HFF-Myc (cell line): ENCODE measurements around the gene NSL1.
"Not testable (repeated sequence)": the region's sequence is repeated elsewhere in the genome, so short reads cannot be mapped to it uniquely, and the experiment has no call there.

Experiments
- DNase-seq: peaks from one replicate; pipeline ENCODE4 v3.0.0-alpha.2; 2011; ENCODE audit warnings: low read depth; ENCODE audit errors: extremely low read depth
- H3K4me3 ChIP-seq: replicated peaks from 2 replicates; pipeline ENCODE4 v1.5.1; 2011; ENCODE audit warnings: low read depth, mild to moderate bottlenecking, control low read depth, low read length
- TF ChIP-seq, protein P1 (sequence below): IDR thresholded peaks from 2 replicates; pipeline ENCODE4 v1.5.1; 2012; ENCODE audit warnings: mild to moderate bottlenecking, low read depth, low read length, control low read depth; ENCODE audit errors: missing control alignments

The NSL1 gene

DNA sequence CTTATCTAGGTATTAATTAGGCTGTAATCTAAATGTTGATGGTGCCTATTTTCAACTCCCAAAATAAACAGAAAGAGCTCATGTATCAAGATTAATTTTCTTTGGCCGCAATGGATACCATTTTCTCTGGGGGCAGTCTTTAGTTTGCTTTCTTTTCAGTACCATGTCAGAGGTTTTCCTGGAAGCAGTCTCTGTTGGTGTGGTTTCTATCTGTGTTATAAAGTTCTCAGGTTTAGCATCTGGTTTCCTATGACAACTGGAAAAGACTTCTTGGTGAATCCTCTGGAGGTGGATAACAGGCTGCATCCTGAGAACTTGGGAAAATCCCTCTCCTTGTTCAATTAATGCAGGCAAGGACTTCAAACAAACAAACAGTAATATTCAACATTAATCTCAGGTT is 53.2 kb downstream of the NSL1 start:
- DNase-seq: no peak
- TF ChIP-seq, protein P1, sequence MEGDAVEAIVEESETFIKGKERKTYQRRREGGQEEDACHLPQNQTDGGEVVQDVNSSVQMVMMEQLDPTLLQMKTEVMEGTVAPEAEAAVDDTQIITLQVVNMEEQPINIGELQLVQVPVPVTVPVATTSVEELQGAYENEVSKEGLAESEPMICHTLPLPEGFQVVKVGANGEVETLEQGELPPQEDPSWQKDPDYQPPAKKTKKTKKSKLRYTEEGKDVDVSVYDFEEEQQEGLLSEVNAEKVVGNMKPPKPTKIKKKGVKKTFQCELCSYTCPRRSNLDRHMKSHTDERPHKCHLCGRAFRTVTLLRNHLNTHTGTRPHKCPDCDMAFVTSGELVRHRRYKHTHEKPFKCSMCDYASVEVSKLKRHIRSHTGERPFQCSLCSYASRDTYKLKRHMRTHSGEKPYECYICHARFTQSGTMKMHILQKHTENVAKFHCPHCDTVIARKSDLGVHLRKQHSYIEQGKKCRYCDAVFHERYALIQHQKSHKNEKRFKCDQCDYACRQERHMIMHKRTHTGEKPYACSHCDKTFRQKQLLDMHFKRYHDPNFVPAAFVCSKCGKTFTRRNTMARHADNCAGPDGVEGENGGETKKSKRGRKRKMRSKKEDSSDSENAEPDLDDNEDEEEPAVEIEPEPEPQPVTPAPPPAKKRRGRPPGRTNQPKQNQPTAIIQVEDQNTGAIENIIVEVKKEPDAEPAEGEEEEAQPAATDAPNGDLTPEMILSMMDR: no peak
- H3K4me3 ChIP-seq: no peak overlapping the region

DNA sequence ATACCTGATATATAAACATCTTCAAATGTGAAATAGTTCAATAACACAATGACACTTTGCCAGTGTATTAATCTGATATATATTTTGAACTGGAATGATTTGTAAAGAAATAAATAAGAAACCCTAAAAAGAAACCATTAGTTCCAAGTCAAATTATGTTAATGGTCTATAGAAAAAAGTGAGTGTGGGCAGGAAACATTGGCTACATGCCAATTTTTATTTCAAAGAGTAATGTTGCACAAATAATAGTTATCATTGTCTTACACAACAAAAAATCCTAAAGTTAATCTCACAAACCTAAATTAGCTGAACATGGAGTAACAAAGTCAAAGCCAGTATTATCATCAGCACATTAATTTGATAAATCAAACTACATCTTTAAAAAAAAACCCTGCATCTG is 54.0 kb downstream of the NSL1 start:
- no peak for DNase-seq
- H3K4me3 ChIP-seq: no peak overlapping the region
- TF ChIP-seq, protein P1: no peak

DNA sequence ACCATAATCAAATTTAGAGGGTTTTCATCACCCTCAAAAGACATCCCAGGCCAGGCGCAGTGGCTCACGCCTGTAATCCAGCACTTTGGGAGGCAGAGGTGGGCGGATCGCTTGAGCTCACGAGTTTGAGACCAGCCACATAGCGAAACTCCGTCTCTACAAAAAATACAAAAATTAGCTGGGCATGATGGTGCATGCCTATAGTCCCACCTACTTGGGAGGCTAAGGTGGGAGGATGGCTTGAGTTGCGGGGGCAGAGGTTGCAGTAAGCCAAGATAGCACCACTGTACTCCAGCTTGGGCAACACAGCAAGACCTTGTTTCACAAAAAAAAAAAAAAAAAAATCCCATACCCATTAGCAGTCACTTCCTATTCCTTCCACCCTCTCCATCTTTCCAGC is 58.5 kb downstream of the NSL1 start:
- TF ChIP-seq, protein P1: no peak

DNA sequence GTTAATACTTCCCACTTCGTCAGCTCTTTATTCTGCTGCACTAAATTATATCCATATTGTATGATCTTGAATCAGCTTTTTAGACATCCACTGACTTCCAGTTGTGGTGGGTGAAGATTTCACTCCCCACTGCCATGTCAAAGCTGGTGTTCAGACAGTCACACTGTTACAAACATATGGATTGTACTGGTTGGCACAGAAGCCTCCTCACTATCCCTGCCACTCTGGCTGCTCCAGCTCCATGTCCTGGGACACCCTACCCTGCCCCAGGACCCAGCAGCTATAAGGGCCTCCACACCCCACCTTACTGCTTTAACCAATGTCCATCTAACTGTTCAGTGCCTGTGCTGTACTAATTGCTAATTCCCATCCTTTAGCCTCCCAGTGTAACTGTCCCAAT is 59.9 kb downstream of the NSL1 start:
- TF ChIP-seq, protein P1: no peak
- no peak overlapping the region for H3K4me3 ChIP-seq
- no peak for DNase-seq

More for the DNA sequence above, 58.5 kb downstream of the NSL1 start:
- DNase-seq: no peak
- no peak overlapping the region for H3K4me3 ChIP-seq

DNA sequence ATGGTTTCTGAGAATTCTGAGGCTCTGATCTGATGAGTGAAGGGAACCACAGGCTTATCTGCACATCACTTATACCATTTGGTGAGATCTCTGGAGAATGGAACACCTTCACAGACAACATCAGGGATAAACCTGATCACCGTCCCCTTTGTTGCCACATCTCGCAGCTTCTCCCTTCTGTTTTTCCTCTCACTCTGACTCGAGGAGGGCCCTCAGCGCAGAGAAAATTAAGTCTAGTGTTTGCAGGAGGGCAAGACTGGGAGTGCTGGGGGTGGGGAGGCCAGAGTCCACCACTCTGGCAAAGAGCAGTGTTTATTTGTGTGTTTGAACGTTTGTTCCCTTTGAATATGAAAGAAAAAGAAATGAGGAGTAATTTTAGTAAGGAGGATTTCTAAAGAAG is 63.0 kb downstream of the NSL1 start:
- DNase-seq: no peak
- TF ChIP-seq, protein P1: no peak
- H3K4me3 ChIP-seq: no peak overlapping the region

DNA sequence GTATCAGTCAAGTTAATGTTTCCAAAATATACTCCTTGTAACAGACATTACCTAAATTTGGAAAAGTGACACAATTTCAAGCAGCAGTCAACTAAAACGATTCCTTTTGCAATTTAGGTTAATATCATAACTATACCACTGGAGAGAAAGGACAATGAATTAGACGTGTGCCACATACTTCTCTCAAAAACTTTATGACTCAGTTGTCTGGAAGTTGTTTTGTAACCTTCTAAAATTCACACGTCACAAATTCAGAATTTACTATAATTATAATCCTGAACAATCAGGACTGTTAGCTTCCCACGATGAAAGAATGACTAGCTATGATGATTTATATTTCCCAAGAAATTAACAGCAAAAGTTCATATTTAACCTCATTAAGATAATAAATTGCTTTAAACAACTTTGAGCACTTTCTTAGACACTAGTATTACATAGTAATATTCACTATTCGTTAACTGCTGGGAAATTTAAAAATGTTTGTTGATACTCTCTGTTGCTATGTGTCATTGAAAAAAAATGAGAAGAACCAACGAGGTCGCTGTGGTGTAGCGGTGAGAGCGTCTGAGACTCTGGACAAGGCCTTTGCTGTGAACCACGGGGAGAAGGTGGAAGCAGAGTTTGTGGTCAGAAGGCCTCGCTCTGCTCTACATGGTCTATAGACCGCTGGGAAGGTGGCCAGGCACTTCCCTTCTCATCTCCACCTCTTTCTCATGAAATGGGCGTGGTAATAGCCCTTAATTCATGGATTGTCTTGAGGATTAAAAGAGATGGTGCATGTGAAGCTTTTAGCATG is 64.0 kb downstream of the NSL1 start:
- no peak overlapping the region for H3K4me3 ChIP-seq
- TF ChIP-seq, protein P1: no peak
- no peak for DNase-seq

DNA sequence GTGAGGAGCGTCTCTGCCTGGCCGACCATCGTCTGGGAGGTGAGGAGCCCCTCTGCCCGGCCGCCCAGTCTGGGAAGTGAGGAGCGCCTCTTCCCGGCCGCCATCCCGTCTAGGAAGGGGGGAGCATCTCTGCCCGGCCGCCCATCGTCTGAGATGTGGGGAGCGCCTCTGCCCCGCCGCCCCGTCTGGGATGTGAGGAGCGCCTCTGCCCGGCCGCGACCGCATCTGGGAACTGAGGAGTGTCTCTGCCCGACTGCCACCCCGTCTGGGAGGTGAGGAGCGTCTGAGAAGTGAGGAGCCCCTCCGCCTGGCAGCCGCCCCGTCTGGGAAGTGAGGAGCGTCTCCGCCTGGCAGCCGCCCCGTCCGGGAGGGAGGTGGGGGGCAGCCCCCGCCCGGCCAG is 66.9 kb downstream of the NSL1 start:
- not testable (repeated sequence) for DNase-seq, H3K4me3 ChIP-seq
